H1 (cell line): ENCODE measurements around the gene ENDOD1. TPM values are rescaled to one million over a fixed set of nuclear protein-coding genes. Genes with fewer than 3 reads are reported as not detected.

Experiments used
- CTCF ChIA-PET: fragments of 300-600 bp; sonication (Branson Sonifier 250); formaldehyde crosslinking; loops from one replicate; lab custom pipeline; 2021; ENCODE audit not compliant: partially characterized antibody; lab: Charles Lee
- POLR2A ChIA-PET: fragments of 300-600 bp; sonication (Branson Sonifier 250); formaldehyde crosslinking; loops from one replicate; lab custom pipeline; 2021; ENCODE audit warnings: inconsistent platforms; ENCODE audit not compliant: partially characterized antibody; lab: Charles Lee
- DNase-seq, 2 experiments: peaks; one replicate each; pipeline versions ENCODE4 v3.0.0 to v3.0.0-alpha.2; 2010 to 2022; ENCODE audit warnings: low spot score in 2 of 2, low read depth in 1 of 2, mixed read lengths in 1 of 2
- FAIRE-seq: peaks from 2 replicates; lab custom pipeline; 2011; peaks lifted over from hg19 to GRCh38; lab: Jason Lieb, UNC
- H2AFZ ChIP-seq: 2 replicates; pipeline ENCODE4 v1.8.1; 2012; ENCODE audit warnings: low read length, inconsistent platforms
- H2AK5ac ChIP-seq: 2 replicates; pipeline ENCODE4 v1.6.1; 2013; ENCODE audit warnings: low read depth, low read length
- H2BK120ac ChIP-seq: replicated peaks from 2 replicates; pipeline ENCODE3; 2013; ENCODE audit warnings: low read depth, low read length, inconsistent platforms
- H2BK12ac ChIP-seq: 2 replicates; pipeline ENCODE4 v1.6.1; 2013; ENCODE audit warnings: low read depth, low read length
- H2BK15ac ChIP-seq: 2 replicates; pipeline ENCODE4 v1.6.1; 2013; ENCODE audit warnings: low read length
- H2BK20ac ChIP-seq: 2 replicates; pipeline ENCODE4 v1.6.1; 2013; ENCODE audit warnings: low read length
- H2BK5ac ChIP-seq: 2 replicates; pipeline ENCODE4 v1.6.1; 2013; ENCODE audit warnings: low read depth, low read length
- H3K14ac ChIP-seq: 2 replicates; pipeline ENCODE4 v1.6.1; 2013; ENCODE audit warnings: inconsistent platforms; ENCODE audit not compliant: insufficient read length
- H3K18ac ChIP-seq: 2 replicates; pipeline ENCODE4 v1.6.1; 2013; ENCODE audit warnings: low read length; ENCODE audit errors: extremely low read depth
- H3K23ac ChIP-seq: 2 replicates; pipeline ENCODE4 v1.6.1; 2013; ENCODE audit warnings: inconsistent platforms; ENCODE audit not compliant: insufficient read length
- H3K23me2 ChIP-seq: 2 replicates; pipeline ENCODE4 v1.6.1; 2013; ENCODE audit warnings: low read depth, low read length
- H3K27ac ChIP-seq: 2 replicates; pipeline ENCODE4 v1.6.1; 2011; ENCODE audit warnings: low read depth, low read length, inconsistent platforms
- H3K27me3 ChIP-seq, 4 experiments: replicated peaks in 1 of 4; 1 replicate in 1 of 4; 2 replicates in 3 of 4; pipeline versions ENCODE4 v1.6.1 to v1.8.1; 2011 to 2013; ENCODE audit warnings: low read length in 3 of 4, mild to moderate bottlenecking in 3 of 4, inconsistent platforms in 2 of 4, mixed read lengths in 2 of 4, moderate library complexity in 1 of 4; ENCODE audit not compliant: control insufficient read depth in 3 of 4, insufficient read depth in 3 of 4; ENCODE audit errors: extremely low read depth in 1 of 4
- H3K36me3 ChIP-seq, 4 experiments: 2 replicates each; pipeline versions ENCODE4 v1.6.1 to v1.8.1; 2011 to 2013; ENCODE audit warnings: mild to moderate bottlenecking in 4 of 4, low read length in 3 of 4, moderate library complexity in 2 of 4, control low read depth in 1 of 4, inconsistent platforms in 1 of 4; ENCODE audit not compliant: insufficient read depth in 4 of 4, control insufficient read depth in 2 of 4
- H3K4ac ChIP-seq: replicated peaks from 2 replicates; pipeline ENCODE3; 2013; ENCODE audit warnings: low read length, low read depth, mixed read lengths, inconsistent platforms; ENCODE audit not compliant: insufficient read length
- H3K4me1 ChIP-seq, 4 experiments: replicated peaks in 1 of 4; 1 replicate in 1 of 4; 2 replicates in 3 of 4; pipeline versions ENCODE4 v1.6.1 to v1.8.1; 2011 to 2013; ENCODE audit warnings: low read length in 3 of 4, inconsistent platforms in 2 of 4, mixed read lengths in 1 of 4; ENCODE audit not compliant: insufficient read depth in 4 of 4, control insufficient read depth in 3 of 4
- H3K4me2 ChIP-seq, 2 experiments: 2 replicates each; pipeline versions ENCODE4 v1.6.1 to v1.8.1; 2011 to 2013; ENCODE audit warnings: low read depth in 2 of 2, low read length in 2 of 2, control low read depth in 1 of 2, inconsistent platforms in 1 of 2, mild to moderate bottlenecking in 1 of 2; ENCODE audit not compliant: insufficient read depth in 1 of 2
- H3K4me3 ChIP-seq, 4 experiments: fragments of 200-600, 300-600 bp in 1 of 4; sonication (generic), shearing (Covaris generic), sonication (Bioruptor Twin) in 1 of 4; 2 replicates each; pipeline versions ENCODE4 v1.5.1 to v1.8.1; 2011 to 2016; ENCODE audit warnings: low read length in 4 of 4, low read depth in 3 of 4, control low read depth in 2 of 4, inconsistent platforms in 2 of 4, mild to moderate bottlenecking in 2 of 4, mixed read lengths in 1 of 4, moderate library complexity in 1 of 4; ENCODE audit not compliant: insufficient read depth in 2 of 4; ENCODE audit errors: extremely low read depth in 1 of 4
- H3K56ac ChIP-seq: replicated peaks from 2 replicates; pipeline ENCODE3; 2013; ENCODE audit warnings: low read depth, mild to moderate bottlenecking, mixed read lengths, low read length, inconsistent platforms; ENCODE audit not compliant: insufficient read length
- H3K79me1 ChIP-seq: 2 replicates; pipeline ENCODE4 v1.6.1; 2013; ENCODE audit warnings: low read depth, low read length, control low read depth
- H3K79me2 ChIP-seq, 2 experiments: 2 replicates each; pipeline versions ENCODE4 v1.6.1 to v1.8.1; 2012 to 2013; ENCODE audit warnings: low read length in 2 of 2, mild to moderate bottlenecking in 2 of 2, inconsistent platforms in 1 of 2; ENCODE audit not compliant: insufficient read depth in 2 of 2, control insufficient read depth in 1 of 2
- H3K9ac ChIP-seq, 4 experiments: replicated peaks in 1 of 4; 1 replicate in 1 of 4; 2 replicates in 3 of 4; pipeline versions ENCODE4 v1.6.1 to v1.8.1; 2011 to 2013; ENCODE audit warnings: low read depth in 3 of 4, low read length in 3 of 4, control low read depth in 2 of 4, mild to moderate bottlenecking in 2 of 4, moderate library complexity in 2 of 4, inconsistent platforms in 1 of 4; ENCODE audit errors: extremely low read depth in 1 of 4
- H3K9me3 ChIP-seq, 2 experiments: 2 replicates each; pipeline versions ENCODE4 v1.6.1 to v1.8.1; 2012 to 2013; ENCODE audit warnings: mild to moderate bottlenecking in 2 of 2, moderate library complexity in 2 of 2, control low read depth in 1 of 2, inconsistent platforms in 1 of 2, low read depth in 1 of 2, low read length in 1 of 2, mixed read lengths in 1 of 2; ENCODE audit not compliant: insufficient read depth in 2 of 2
- H4K20me1 ChIP-seq, 2 experiments: replicated peaks in 1 of 2; 2 replicates each; pipeline versions ENCODE3 to v1.8.1; 2011 to 2013; ENCODE audit warnings: inconsistent platforms in 2 of 2, low read length in 2 of 2, mild to moderate bottlenecking in 1 of 2; ENCODE audit not compliant: insufficient read depth in 2 of 2, control insufficient read depth in 1 of 2
- H4K5ac ChIP-seq: 2 replicates; pipeline ENCODE4 v1.6.1; 2013; ENCODE audit warnings: low read length, low read depth, mixed read lengths, inconsistent platforms; ENCODE audit not compliant: insufficient read length
- H4K8ac ChIP-seq: 2 replicates; pipeline ENCODE4 v1.8.0; 2013; ENCODE audit warnings: mild to moderate bottlenecking, moderate library complexity, low read length, inconsistent platforms; ENCODE audit not compliant: insufficient read depth; ENCODE audit errors: extremely low read depth
- H4K91ac ChIP-seq: replicated peaks from 2 replicates; pipeline ENCODE3; 2013; ENCODE audit warnings: low read length, mixed read lengths, inconsistent platforms; ENCODE audit not compliant: insufficient read length
- BCL11A ChIP-seq, 2 experiments: IDR thresholded peaks; one replicate each; pipeline ENCODE4 v1.6.1; 2011; ENCODE audit warnings: low read depth in 2 of 2, low read length in 2 of 2, mild to moderate bottlenecking in 2 of 2
- CHD1 ChIP-seq: IDR thresholded peaks from 2 replicates; pipeline ENCODE4 v1.6.1; 2012; ENCODE audit warnings: low read depth, low read length, improper control_type of control experiment
- KDM1A ChIP-seq: fragments of 200-600, 300-600 bp; sonication (generic); IDR thresholded peaks from 2 replicates; pipeline ENCODE4 v1.7.1; 2016; ENCODE audit warnings: mild to moderate bottlenecking, low read length, borderline replicate concordance
- NRF1 ChIP-seq: IDR thresholded peaks from 2 replicates; pipeline ENCODE4 v1.6.1; 2011; ENCODE audit warnings: mild to moderate bottlenecking, low read depth, low read length, improper control_type of control experiment
- PHF8 ChIP-seq: fragments of 200-600 bp; sonication (generic); conservative IDR thresholded peaks from 2 replicates; pipeline ENCODE4 v1.7.1; 2012; ENCODE audit warnings: low read depth, mild to moderate bottlenecking, inconsistent platforms, low read length, moderate library complexity
- POLR2A ChIP-seq, 2 experiments: IDR thresholded peaks; 1 replicate in 1 of 2; 2 replicates in 1 of 2; pipeline ENCODE4 v1.6.1; 2011; ENCODE audit warnings: low read depth in 2 of 2, low read length in 2 of 2, mild to moderate bottlenecking in 2 of 2; ENCODE audit errors: control extremely low read depth in 1 of 2
- RBBP5 ChIP-seq: IDR thresholded peaks from 2 replicates; pipeline ENCODE4 v1.7.1; 2012; ENCODE audit warnings: low read depth, mild to moderate bottlenecking, inconsistent platforms, low read length, moderate library complexity, borderline replicate concordance
- SAP30 ChIP-seq: fragments of 300-600 bp; sonication (generic); IDR thresholded peaks from 2 replicates; pipeline ENCODE4 v1.7.1; 2012; ENCODE audit warnings: low read length, moderate library complexity, mild to moderate bottlenecking, inconsistent platforms; ENCODE audit not compliant: insufficient read depth, insufficient replicate concordance
- TAF7 ChIP-seq: optimal IDR thresholded peaks from 2 replicates; pipeline ENCODE3; 2011; ENCODE audit warnings: low read depth, mild to moderate bottlenecking, inconsistent platforms, low read length, moderate library complexity, borderline replicate concordance
- WGBS, 2 experiments: shearing (Covaris generic) in 1 of 2; methylation state at CpG; one replicate each; pipeline versions ENCODE4 v1.1.6 to v1.1.7; 2013 to 2015; ENCODE audit warnings: low lambda C conversion rate in 2 of 2, mixed read lengths in 2 of 2, inconsistent platforms in 1 of 2, low coverage in 1 of 2, missing lambda C conversion rate in 1 of 2; ENCODE audit not compliant: insufficient replicate concordance in 2 of 2, insufficient coverage in 1 of 2, insufficient read length in 1 of 2; ENCODE audit errors: extremely low coverage in 1 of 2, missing lambda C conversion rate in 1 of 2; 5-methylcytosine and 5-hydroxymethylcytosine counted together
- polyA plus RNA-seq, 7 experiments: library from polyadenylated mRNA; depleted of rRNA in 3 of 7; stranded (reverse) in 5 of 7; unstranded in 2 of 7; fragments of >200 nt in 5 of 7; fragments of 200-250 nt in 2 of 7; gene quantifications; 1 replicate in 5 of 7; 2 replicates in 1 of 7; 4 replicates in 1 of 7; pipeline versions ENCODE4 v1.2.1 to v1.2.3, GENCODE V29; 2011 to 2013; ENCODE audit warnings: missing spikeins in 2 of 7, mixed read lengths in 2 of 7
- total RNA-seq: library from RNA; stranded (reverse); fragmentation: NEBNext Ultra II Directional; extraction: Animal tissue kit (Norgen Biotek cat#: 25700); gene quantifications from 2 replicates; pipeline ENCODE4 v1.2.1, GENCODE V29; 2021
- TF ChIP-seq, protein P1 (sequence below): IDR thresholded peaks from 2 replicates; pipeline ENCODE4 v1.6.1; 2012; ENCODE audit warnings: inconsistent platforms

The ENDOD1 gene
- total and polyA plus RNA-seq, 2 of the 8 experiments (the other 6 are each of a cell fraction or from before 2014, with no cell fraction given), result 1.2 to 2.5 TPM

DNA sequence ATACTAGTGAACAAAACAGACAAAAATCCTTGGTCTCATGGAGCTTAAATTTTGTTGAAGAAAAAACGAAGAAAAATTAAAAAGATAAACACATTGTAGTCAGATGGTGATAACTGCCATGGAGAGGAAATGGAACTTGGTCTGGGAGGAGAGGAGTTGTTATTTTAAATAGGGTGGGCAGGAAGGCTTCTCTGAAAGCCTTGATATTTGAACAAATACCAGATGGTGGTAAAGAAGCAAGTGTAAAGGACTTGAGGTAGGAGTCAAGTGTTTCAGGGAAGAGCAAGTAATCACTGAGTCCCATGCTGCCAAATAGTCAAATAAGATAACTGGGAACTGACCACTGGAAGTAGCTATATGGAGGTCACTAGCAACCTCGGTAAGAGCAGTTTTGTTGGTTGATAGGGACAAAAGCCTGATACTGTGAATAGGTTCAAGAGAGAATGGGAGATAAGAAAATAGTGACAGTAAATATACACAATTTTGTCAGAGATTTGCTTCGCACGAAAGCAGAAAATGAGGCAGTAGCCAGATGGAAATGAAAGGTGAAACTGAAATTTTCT lies 86.3 kb downstream of the ENDOD1 start:
- Histone ChIP-seq H3K79me2 (no peaks in the 10 kb centered on the region), H4K91ac (no peak overlapping the region), H2BK12ac (no peak overlapping the region), H3K9ac (no peak overlapping the region), H4K8ac (no peak overlapping the region), H2BK120ac (no peak overlapping the region), H3K27ac (no peak overlapping the region), H3K4me1 (no peaks in the 10 kb centered on the region), H3K23ac (no peak overlapping the region), H2BK15ac (no peak overlapping the region), H3K79me1 (no peaks in the 10 kb centered on the region), H3K4ac (no peak overlapping the region), H2AK5ac (no peak overlapping the region), H2AFZ (no peak overlapping the region), H3K9me3 (no peaks in the 10 kb centered on the region), H3K18ac (no peak overlapping the region), H3K4me3 (no peak overlapping the region), H2BK5ac (no peak overlapping the region), H3K56ac (no peak overlapping the region), H4K5ac (no peak overlapping the region), H2BK20ac (no peak overlapping the region), H3K4me2 (no peak overlapping the region), H3K23me2 (no peaks in the 10 kb centered on the region), H4K20me1 (no peaks in the 10 kb centered on the region), H3K36me3 (peaks cover 0 to 93% (median 14%) of the 10 kb centered on the region in 4 experiments; a peak in 6 of 8 replicates), H3K14ac (no peak overlapping the region), H3K27me3 (no peaks in the 10 kb centered on the region)
- ChIA-PET POLR2A (no interaction called here), CTCF (interaction anchor here (1.1 to 2.1 kb wide), 5 partner anchors 18 to 587 kb away, joined by 3 to 6 read pairs (median 5); no protein-coding TSS in a partner anchor)
- WGBS, 2 experiments, result 86% methylated on average over 4 of the region's 4 CpGs; no CpG with 5 or more reads in 1 of the 2 experiments
- FAIRE-seq, result no peak
- DNase-seq, result no peak
- TF ChIP-seq RBBP5 (no peak), PHF8 (no peak), TAF7 (no peak), KDM1A (no peak), CHD1 (no peak), BCL11A (IDR thresholded peaks at IDR 0.05; ENCODE audit: low read depth in 2 of 2, low read length in 2 of 2) (no peak), SAP30 (no peak), NRF1 (no peak), POLR2A (IDR thresholded peaks at IDR 0.05; ENCODE audit: control extremely low read depth in 1 of 2, low read depth in 2 of 2, low read length in 2 of 2) (no peak)
- TF ChIP-seq, protein P1, sequence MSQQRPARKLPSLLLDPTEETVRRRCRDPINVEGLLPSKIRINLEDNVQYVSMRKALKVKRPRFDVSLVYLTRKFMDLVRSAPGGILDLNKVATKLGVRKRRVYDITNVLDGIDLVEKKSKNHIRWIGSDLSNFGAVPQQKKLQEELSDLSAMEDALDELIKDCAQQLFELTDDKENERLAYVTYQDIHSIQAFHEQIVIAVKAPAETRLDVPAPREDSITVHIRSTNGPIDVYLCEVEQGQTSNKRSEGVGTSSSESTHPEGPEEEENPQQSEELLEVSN, result no peak
